ENCODE results near the gene PXT1. TPM values are rescaled to one million over a fixed set of nuclear protein-coding genes. Genes with fewer than 3 reads are reported as not detected.
"Not testable (repeated sequence)": the region's sequence is repeated elsewhere in the genome, so short reads cannot be mapped to it uniquely, and the experiment has no call there.

The PXT1 gene
- total RNA-seq, 1 donor from 2014 or later = not detected

GRCh38 chr6:36489426-36489825, 46.8 kb upstream of the PXT1 start:
- no peak for TF ChIP-seq EZH2phosphoT487 (IDR thresholded peaks at IDR 0.05)

GRCh38 chr6:36488221-36488620, 45.6 kb upstream of the PXT1 start:
- no peak overlapping the region for H3K4me3 ChIP-seq
- H3K36me3 ChIP-seq = no peaks in the 10 kb centered on the region
- H3K79me2 ChIP-seq (ENCODE audit: low read depth) = no peaks in the 10 kb centered on the region
- H3K9ac ChIP-seq = no peak overlapping the region
- H3K9me3 Mint-ChIP-seq = no peaks in the 10 kb centered on the region
- no peaks in the 10 kb centered on the region for H3K27me3 Mint-ChIP-seq (ENCODE audit: insufficient read depth, low read depth)
- H2AFZ ChIP-seq (replicated peaks) = no peak overlapping the region
- H3K4me2 ChIP-seq = no peak overlapping the region
- no peaks in the 10 kb centered on the region for H4K20me1 ChIP-seq (ENCODE audit: low read depth)
- H3K27ac ChIP-seq = no peak overlapping the region
- no peak overlapping the region for H3K27ac Mint-ChIP-seq
- H3K4me3 Mint-ChIP-seq = no peak overlapping the region
- H3K4me1 ChIP-seq = peaks cover 9% of the 10 kb centered on the region
- no peaks in the 10 kb centered on the region for H3K27me3 ChIP-seq
- H3F3A ChIP-seq (ENCODE audit: low read depth) = peaks cover 14% of the 10 kb centered on the region
- H3K9me3 ChIP-seq (ENCODE audit: low read depth) = no peaks in the 10 kb centered on the region
- no peak for DNase-seq (ENCODE audit: low spot score)
- H3K36me3 Mint-ChIP-seq = peaks cover 40% of the 10 kb centered on the region
- peaks cover under 1% of the 10 kb centered on the region for H3K4me1 Mint-ChIP-seq
- no peak for TF ChIP-seq CTCF (IDR thresholded peaks at IDR 0.05)

More at GRCh38 chr6:36489426-36489825, 46.8 kb upstream of the PXT1 start:
- no peaks in the 10 kb centered on the region for H3K36me3 ChIP-seq
- H3F3A ChIP-seq (ENCODE audit: low read depth) = peaks cover 26% of the 10 kb centered on the region
- H3K4me2 ChIP-seq = no peak overlapping the region
- no peak overlapping the region for H3K4me3 ChIP-seq
- H3K27ac ChIP-seq = no peak overlapping the region
- H4K20me1 ChIP-seq (ENCODE audit: low read depth) = peaks cover 4% of the 10 kb centered on the region
- H3K4me1 Mint-ChIP-seq = peaks cover 10% of the 10 kb centered on the region
- no peak overlapping the region for H3K9ac ChIP-seq
- peaks cover 21% of the 10 kb centered on the region for H3K4me1 ChIP-seq
- no peak overlapping the region for H2AFZ ChIP-seq (replicated peaks)
- H3K9me3 ChIP-seq (ENCODE audit: low read depth) = no peaks in the 10 kb centered on the region
- H3K79me2 ChIP-seq (ENCODE audit: low read depth) = no peaks in the 10 kb centered on the region
- peaks cover 45% of the 10 kb centered on the region for H3K36me3 Mint-ChIP-seq
- no peak overlapping the region for H3K27ac Mint-ChIP-seq
- H3K9me3 Mint-ChIP-seq = no peaks in the 10 kb centered on the region
- no peak overlapping the region for H3K4me3 Mint-ChIP-seq
- no peaks in the 10 kb centered on the region for H3K27me3 Mint-ChIP-seq (ENCODE audit: insufficient read depth, low read depth)
- DNase-seq (ENCODE audit: low spot score) = no peak
- no peaks in the 10 kb centered on the region for H3K27me3 ChIP-seq

GRCh38 chr6:36487698-36488097, 45.0 kb upstream of the PXT1 start:
- no peaks in the 10 kb centered on the region for H3K27me3 Mint-ChIP-seq (ENCODE audit: insufficient read depth, low read depth)
- H3K9me3 Mint-ChIP-seq = no peaks in the 10 kb centered on the region

GRCh38 chr6:36484736-36485135, 42.1 kb upstream of the PXT1 start:
- Mint-ChIP-seq H3K27ac (no peak overlapping the region), H3K9me3 (no peaks in the 10 kb centered on the region), H3K27me3 (ENCODE audit: insufficient read depth, low read depth) (no peaks in the 10 kb centered on the region), H3K4me1 (no peaks in the 10 kb centered on the region), H3K36me3 (peaks cover 46% of the 10 kb centered on the region), H3K4me3 (no peak overlapping the region)
- H3K79me2 ChIP-seq (ENCODE audit: low read depth) = no peaks in the 10 kb centered on the region
- no peaks in the 10 kb centered on the region for H4K20me1 ChIP-seq (ENCODE audit: low read depth)
- DNase-seq (ENCODE audit: low spot score) = no peak
- no peak overlapping the region for H3K4me3 ChIP-seq
- no peak overlapping the region for H3K4me2 ChIP-seq
- H3K27me3 ChIP-seq = no peaks in the 10 kb centered on the region
- H3K9me3 ChIP-seq (ENCODE audit: low read depth) = no peaks in the 10 kb centered on the region
- no peak overlapping the region for H2AFZ ChIP-seq (replicated peaks)
- H3K27ac ChIP-seq = no peak overlapping the region
- TF ChIP-seq EZH2 (IDR thresholded peaks at IDR 0.05) (no peak), EZH2phosphoT487 (IDR thresholded peaks at IDR 0.05) (no peak), CTCF (IDR thresholded peaks at IDR 0.05) (no peak)
- no peaks in the 10 kb centered on the region for H3K36me3 ChIP-seq
- peaks cover 3% of the 10 kb centered on the region for H3F3A ChIP-seq (ENCODE audit: low read depth)
- no peaks in the 10 kb centered on the region for H3K4me1 ChIP-seq
- H3K9ac ChIP-seq = no peak overlapping the region

More at GRCh38 chr6:36487698-36488097, 45.0 kb upstream of the PXT1 start:
- Mint-ChIP-seq H3K27ac (no peak overlapping the region), H3K4me1 (no peaks in the 10 kb centered on the region), H3K36me3 (peaks cover 40% of the 10 kb centered on the region), H3K4me3 (no peak overlapping the region)
- no peak overlapping the region for H3K9ac ChIP-seq
- H3K4me1 ChIP-seq = peaks cover 6% of the 10 kb centered on the region
- H3K4me2 ChIP-seq = no peak overlapping the region
- no peaks in the 10 kb centered on the region for H3K36me3 ChIP-seq
- H3K27ac ChIP-seq = no peak overlapping the region
- H3K4me3 ChIP-seq = no peak overlapping the region
- DNase-seq (ENCODE audit: low spot score) = no peak
- no peaks in the 10 kb centered on the region for H3K79me2 ChIP-seq (ENCODE audit: low read depth)
- H3F3A ChIP-seq (ENCODE audit: low read depth) = peaks cover 10% of the 10 kb centered on the region
- H3K9me3 ChIP-seq (ENCODE audit: low read depth) = no peaks in the 10 kb centered on the region
- H3K27me3 ChIP-seq = no peaks in the 10 kb centered on the region
- H2AFZ ChIP-seq (replicated peaks) = no peak overlapping the region
- TF ChIP-seq EZH2 (IDR thresholded peaks at IDR 0.05) (no peak), EZH2phosphoT487 (IDR thresholded peaks at IDR 0.05) (no peak), CTCF (IDR thresholded peaks at IDR 0.05) (no peak)
- no peaks in the 10 kb centered on the region for H4K20me1 ChIP-seq (ENCODE audit: low read depth)

GRCh38 chr6:36483326-36483725, 40.7 kb upstream of the PXT1 start:
- H3K9me3 ChIP-seq (ENCODE audit: low read depth); H3K4me3 Mint-ChIP-seq; DNase-seq (ENCODE audit: low spot score); H3K4me1 ChIP-seq; H3K27ac Mint-ChIP-seq; H3K36me3 ChIP-seq; H3K4me2 ChIP-seq; H3K9ac ChIP-seq; H3K79me2 ChIP-seq (ENCODE audit: low read depth); H3K4me3 ChIP-seq; H3K27me3 Mint-ChIP-seq (ENCODE audit: insufficient read depth, low read depth); H2AFZ ChIP-seq (replicated peaks); H3K4me1 Mint-ChIP-seq; H3K27ac ChIP-seq; H3K27me3 ChIP-seq; H3F3A ChIP-seq (ENCODE audit: low read depth); H4K20me1 ChIP-seq (ENCODE audit: low read depth); H3K9me3 Mint-ChIP-seq: not testable (repeated sequence)
- peaks cover 47% of the 10 kb centered on the region for H3K36me3 Mint-ChIP-seq

Measured in neural progenitor cell (in vitro differentiated cells).